CD8-positive, alpha-beta memory T cell (primary cell): ENCODE measurements around the gene CAND2. TPM values are rescaled to one million over a fixed set of nuclear protein-coding genes. Genes with fewer than 3 reads are reported as not detected.
A peak's percentile ranks its signal among the peaks of the same experiment; 100 is the strongest.
"Not testable (repeated sequence)": the region's sequence is repeated elsewhere in the genome, so short reads cannot be mapped to it uniquely, and the experiment has no call there.

Experiments
- CTCF ChIA-PET: fragments of 350-600 bp; sonication (Branson Sonifier 250); formaldehyde crosslinking; loops from one replicate; lab custom pipeline; 2021; ENCODE audit warnings: antibody characterized with exemption; lab: Charles Lee
- POLR2A ChIA-PET: fragments of 350-600 bp; sonication (Branson Sonifier 250); formaldehyde crosslinking; loops from one replicate; lab custom pipeline; 2021; ENCODE audit warnings: antibody characterized with exemption; lab: Charles Lee
- DNase-seq, 5 donors: peaks; one replicate each; pipeline versions ENCODE4 v3.0.0 to v3.0.0-alpha.2; 2020 to 2022; ENCODE audit warnings: mixed read lengths in 1 of 5
- H3K27ac ChIP-seq: one replicate; pipeline ENCODE4 v1.7.0; 2013; ENCODE audit warnings: low read depth, mild to moderate bottlenecking, low read length, moderate library complexity
- H3K27me3 ChIP-seq: 2 replicates; pipeline ENCODE4 v1.7.0; 2013; ENCODE audit warnings: low read length, mild to moderate bottlenecking; ENCODE audit not compliant: insufficient read depth, poor library complexity, severe bottlenecking
- H3K36me3 ChIP-seq: 2 replicates; pipeline ENCODE4 v1.7.0; 2013; ENCODE audit warnings: mild to moderate bottlenecking, low read length, moderate library complexity; ENCODE audit not compliant: insufficient read depth
- H3K4me1 ChIP-seq: 2 replicates; pipeline ENCODE4 v1.7.0; 2013; ENCODE audit warnings: mild to moderate bottlenecking, low read length, moderate library complexity; ENCODE audit not compliant: insufficient read depth
- H3K4me3 ChIP-seq: 2 replicates; pipeline ENCODE4 v1.7.0; 2013; ENCODE audit warnings: mild to moderate bottlenecking, low read length
- H3K9me3 ChIP-seq: 2 replicates; pipeline ENCODE4 v1.7.0; 2013; ENCODE audit warnings: mild to moderate bottlenecking, low read length
- H3K27ac Mint-ChIP-seq, 8 donors: one replicate each; pipeline ENCODE4 v1.8.0; 2020 to 2021; ENCODE audit warnings: mixed read lengths in 8 of 8, mild to moderate bottlenecking in 6 of 8, inconsistent platforms in 3 of 8, moderate library complexity in 3 of 8
- H3K27me3 Mint-ChIP-seq, 2 donors: one replicate each; pipeline ENCODE4 v1.8.0; 2020 to 2021; ENCODE audit warnings: mixed read lengths in 2 of 2, mild to moderate bottlenecking in 1 of 2, moderate library complexity in 1 of 2
- H3K36me3 Mint-ChIP-seq, 3 donors: one replicate each; pipeline ENCODE4 v1.8.0; 2020 to 2021; ENCODE audit warnings: mixed read lengths in 3 of 3, inconsistent platforms in 1 of 3, mild to moderate bottlenecking in 1 of 3
- H3K4me1 Mint-ChIP-seq, 3 donors: one replicate each; pipeline ENCODE4 v1.8.0; 2020 to 2021; ENCODE audit warnings: mixed read lengths in 3 of 3, inconsistent platforms in 1 of 3, mild to moderate bottlenecking in 1 of 3
- H3K4me3 Mint-ChIP-seq, 7 donors: one replicate each; pipeline ENCODE4 v1.8.0; 2020 to 2021; ENCODE audit warnings: mixed read lengths in 7 of 7, mild to moderate bottlenecking in 6 of 7, moderate library complexity in 4 of 7, inconsistent platforms in 2 of 7
- H3K9me3 Mint-ChIP-seq, 5 donors: one replicate each; pipeline ENCODE4 v1.8.0; 2020 to 2022; ENCODE audit warnings: mixed read lengths in 5 of 5, mild to moderate bottlenecking in 3 of 5, moderate library complexity in 2 of 5, inconsistent platforms in 1 of 5
- polyA plus RNA-seq: library from polyadenylated mRNA; unstranded; fragments of 300-500 nt; fragmentation: Illumina TruSeq; gene quantifications from one replicate; pipeline ENCODE4 v1.2.3, GENCODE V29; 2021
- total RNA-seq, 2 experiments: library from RNA; stranded (reverse); gene quantifications; one replicate each; pipeline ENCODE4 v1.2.3, GENCODE V29; 2021

Gene CAND2
- total and polyA plus RNA-seq, 3 experiments from 2014 or later = 1.0 to 2.1 (median 1.1) TPM

GRCh38 chr3:12869035-12869621 is 72.6 kb downstream of the CAND2 start:
- CTCF ChIA-PET = interaction anchor here (1.1 to 3.8 kb wide), 5 partner anchors 9 to 59 kb away, joined by 3 to 23 read pairs (median 5); no protein-coding TSS in a partner anchor
- no peaks in the 10 kb centered on the region for H3K36me3 ChIP-seq
- H3K9me3 Mint-ChIP-seq = peaks cover 0 to 6% (median 5%) of the 10 kb centered on the region in 5 donors
- peaks cover 17 to 30% (median 20%) of the 10 kb centered on the region in 3 donors for H3K4me1 Mint-ChIP-seq
- no peak overlapping the region for H3K27ac Mint-ChIP-seq
- peak in 2 of 5 donors; percentile 36 to 56 for DNase-seq
- peaks cover 0 to 5% (median 0%) of the 10 kb centered on the region in 3 donors for H3K36me3 Mint-ChIP-seq
- peak overlapping the region; percentile 31 for H3K27ac ChIP-seq
- H3K9me3 ChIP-seq = no peaks in the 10 kb centered on the region
- peaks cover 4% of the 10 kb centered on the region for H3K4me1 ChIP-seq
- H3K4me3 ChIP-seq = peak overlapping the region; percentile 75
- H3K4me3 Mint-ChIP-seq = peak overlapping the region in 2 of 7 donors; percentile 32 to 91
- POLR2A ChIA-PET = no interaction called here
- H3K27me3 Mint-ChIP-seq = peaks cover 11 to 18% of the 10 kb centered on the region in 2 donors
- no peaks in the 10 kb centered on the region for H3K27me3 ChIP-seq

GRCh38 chr3:12870942-12871341 is 74.5 kb downstream of the CAND2 start:
- peak overlapping the region; percentile 38 to 76 (median 49) for H3K4me3 Mint-ChIP-seq
- ChIA-PET POLR2A (interaction anchor here (0.6 kb wide), 1 partner anchor 54 kb away, joined by 3 read pairs; no protein-coding TSS in a partner anchor), CTCF (interaction anchor here (1.0 to 1.7 kb wide), 2 partner anchors 21 to 29 kb away, joined by 4 to 6 read pairs; partner anchors contain the start of gene RPL32)
- no peaks in the 10 kb centered on the region for H3K9me3 ChIP-seq
- H3K4me1 ChIP-seq = peaks cover 4% of the 10 kb centered on the region
- no peaks in the 10 kb centered on the region for H3K36me3 Mint-ChIP-seq
- no peak overlapping the region for H3K27ac ChIP-seq
- no peak overlapping the region for H3K4me3 ChIP-seq
- peaks cover 17 to 30% (median 20%) of the 10 kb centered on the region in 3 donors for H3K4me1 Mint-ChIP-seq
- no peaks in the 10 kb centered on the region for H3K9me3 Mint-ChIP-seq
- H3K27me3 ChIP-seq = no peaks in the 10 kb centered on the region
- H3K27me3 Mint-ChIP-seq = peaks cover 18 to 24% of the 10 kb centered on the region in 2 donors
- no peaks in the 10 kb centered on the region for H3K36me3 ChIP-seq
- DNase-seq = peak in 4 of 5 donors; percentile 23 to 70 (median 29)
- peak overlapping the region; percentile 12 to 96 (median 84) for H3K27ac Mint-ChIP-seq

- Mint-ChIP-seq H3K4me3 (peak overlapping the region in 1 of 7 donors; percentile 57), H3K36me3 (no peaks in the 10 kb centered on the region), H3K9me3 (no peaks in the 10 kb centered on the region), H3K4me1 (peaks cover 17 to 30% (median 20%) of the 10 kb centered on the region in 3 donors), H3K27ac (peak overlapping the region in 4 of 8 donors; percentile 12 to 87 (median 48)), H3K27me3 (peaks cover 18 to 24% of the 10 kb centered on the region in 2 donors)
- peaks cover 4% of the 10 kb centered on the region for H3K4me1 ChIP-seq
- no peak overlapping the region for H3K4me3 ChIP-seq
- ChIA-PET CTCF (interaction anchor here (1.0 to 1.7 kb wide), 2 partner anchors 20 to 30 kb away, joined by 4 to 6 read pairs; partner anchors contain the start of gene RPL32), POLR2A (interaction anchor here (0.6 kb wide), 1 partner anchor 54 kb away, joined by 3 read pairs; no protein-coding TSS in a partner anchor)
- H3K27ac ChIP-seq = no peak overlapping the region
- H3K27me3 ChIP-seq = no peaks in the 10 kb centered on the region
- H3K36me3 ChIP-seq = no peaks in the 10 kb centered on the region
- no peak for DNase-seq
- no peaks in the 10 kb centered on the region for H3K9me3 ChIP-seq
Measured at GRCh38 chr3:12871404-12871983, 75.0 kb downstream of the CAND2 start.

DNA sequence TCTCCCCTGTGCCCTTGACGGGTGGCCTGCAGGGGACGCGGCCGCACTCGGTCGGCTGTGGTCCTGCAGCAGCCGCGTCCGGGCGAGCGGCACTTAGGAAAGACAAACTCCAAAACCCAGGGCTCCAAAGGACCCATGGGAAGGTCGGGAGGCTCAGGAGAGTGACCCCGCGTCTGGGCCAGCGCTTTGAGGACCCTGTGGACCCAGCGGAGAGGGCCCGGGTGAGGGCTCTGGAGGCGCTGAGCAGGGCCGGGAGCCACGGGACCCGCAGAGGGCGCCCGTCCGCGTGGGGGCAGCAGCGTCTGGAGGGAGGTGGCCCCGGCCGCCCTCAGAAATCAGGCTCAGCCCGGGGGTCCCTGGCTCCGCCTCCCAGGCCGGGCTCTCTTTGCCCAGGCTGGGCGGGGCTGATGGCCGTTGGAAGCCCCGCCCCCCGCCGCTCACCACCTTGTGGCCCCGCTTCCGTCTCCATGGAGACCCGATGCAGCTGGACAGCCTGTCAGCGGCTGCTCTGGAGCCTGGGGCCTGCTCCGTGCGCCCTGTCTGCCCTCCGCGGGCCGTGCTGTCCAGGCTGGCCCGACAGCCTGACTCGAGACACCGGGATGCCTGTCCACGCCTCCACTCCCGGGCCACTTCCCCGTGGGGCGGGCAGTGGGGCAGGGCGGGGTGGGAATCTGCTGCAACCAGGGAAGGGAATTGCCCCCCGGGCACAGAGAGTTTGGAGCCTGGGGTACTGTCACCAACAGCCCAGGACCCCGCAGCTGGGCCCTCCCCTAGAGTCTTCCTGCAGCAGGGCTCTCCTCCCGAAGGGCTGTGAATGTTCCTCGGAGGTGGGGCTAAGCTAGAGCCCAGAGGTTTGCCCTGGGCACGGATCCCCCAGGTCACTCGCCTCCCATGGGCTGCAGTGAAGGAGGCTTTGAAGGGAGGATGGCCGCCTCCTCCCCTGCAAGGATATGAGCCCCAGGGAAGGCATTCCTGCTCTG is 79.7 kb downstream of the CAND2 start:
- CTCF ChIA-PET = interaction anchor here (1.0 to 1.9 kb wide), 2 partner anchors 14 to 16 kb away, joined by 3 to 6 read pairs; no protein-coding TSS in a partner anchor

GRCh38 chr3:12877040-12877439 is 80.6 kb downstream of the CAND2 start:
- POLR2A ChIA-PET = no interaction called here
- H3K27ac ChIP-seq = peak overlapping the region; percentile 27
- no peaks in the 10 kb centered on the region for H3K9me3 ChIP-seq
- Mint-ChIP-seq H3K36me3 (no peaks in the 10 kb centered on the region), H3K27ac (no peak overlapping the region), H3K4me3 (no peak overlapping the region), H3K27me3 (peaks cover 10 to 13% of the 10 kb centered on the region in 2 donors), H3K9me3 (no peaks in the 10 kb centered on the region), H3K4me1 (no peaks in the 10 kb centered on the region)
- no peak overlapping the region for H3K4me3 ChIP-seq
- H3K4me1 ChIP-seq = no peaks in the 10 kb centered on the region
- H3K36me3 ChIP-seq = no peaks in the 10 kb centered on the region
- CTCF ChIA-PET = interaction anchor here (1.0 to 1.9 kb wide), 2 partner anchors 13 to 15 kb away, joined by 3 to 6 read pairs; no protein-coding TSS in a partner anchor
- no peaks in the 10 kb centered on the region for H3K27me3 ChIP-seq
- no peak for DNase-seq

More for the DNA sequence above, 79.7 kb downstream of the CAND2 start:
- Mint-ChIP-seq H3K36me3 (no peaks in the 10 kb centered on the region), H3K4me1 (peaks cover 0 to 4% (median 3%) of the 10 kb centered on the region in 3 donors), H3K27ac (no peak overlapping the region), H3K9me3 (no peaks in the 10 kb centered on the region), H3K27me3 (peaks cover 10 to 15% of the 10 kb centered on the region in 2 donors), H3K4me3 (no peak overlapping the region)
- Histone ChIP-seq H3K4me3 (no peak overlapping the region), H3K36me3 (no peaks in the 10 kb centered on the region), H3K27ac (peak overlapping the region; percentile 27), H3K27me3 (no peaks in the 10 kb centered on the region), H3K9me3 (no peaks in the 10 kb centered on the region), H3K4me1 (no peaks in the 10 kb centered on the region)
- peak in 1 of 5 donors; percentile 14 for DNase-seq
- POLR2A ChIA-PET = no interaction called here

DNA sequence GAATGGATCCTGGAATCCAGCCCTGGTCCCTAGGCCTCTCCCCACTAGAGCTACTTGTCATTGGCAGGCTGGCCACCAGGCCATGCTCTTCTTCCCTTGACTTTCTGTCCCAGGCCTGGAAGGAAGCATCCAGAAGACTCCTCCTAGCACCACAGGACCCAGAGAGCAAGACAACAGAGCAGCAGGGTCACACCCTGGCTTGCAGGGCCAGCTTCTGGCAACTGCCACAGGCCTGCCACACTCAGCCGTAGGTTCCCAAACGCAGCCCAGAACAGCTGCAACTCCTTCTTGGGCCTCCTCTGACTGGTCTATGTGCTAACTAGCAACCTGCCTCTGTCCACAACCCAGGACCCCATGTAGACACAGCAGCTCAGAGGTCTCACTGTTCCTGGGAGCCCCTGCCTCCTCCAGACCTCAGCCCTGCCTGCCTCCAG is 81.7 kb downstream of the CAND2 start:
- Mint-ChIP-seq H3K27ac (peak overlapping the region in 1 of 8 donors; percentile 85), H3K4me1 (no peaks in the 10 kb centered on the region)
- CTCF ChIA-PET = interaction anchor here (0.9 to 1.9 kb wide), 2 partner anchors 9 to 14 kb away, joined by 3 to 6 read pairs; no protein-coding TSS in a partner anchor

DNA sequence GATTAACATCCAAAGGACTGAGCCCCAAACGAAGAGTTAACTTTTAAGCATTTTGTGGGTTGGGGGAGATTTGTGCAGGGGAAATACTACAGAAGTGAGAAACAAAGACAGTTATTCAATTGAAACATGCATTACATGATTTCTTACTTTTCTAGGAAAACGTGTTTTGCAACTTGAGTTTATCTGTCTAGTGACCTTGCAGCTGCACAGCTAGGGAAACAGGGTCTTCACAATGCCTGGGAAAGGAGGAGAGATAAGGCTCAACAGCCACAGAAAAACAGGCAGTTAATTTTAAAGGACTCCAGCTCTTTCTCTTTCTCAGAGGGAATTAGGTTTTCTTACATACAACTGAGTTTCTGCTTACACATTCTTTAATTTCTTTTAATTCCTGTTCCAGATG is 82.3 kb downstream of the CAND2 start:
- DNase-seq, H3K4me3 Mint-ChIP-seq, H3K9me3 ChIP-seq, H3K4me1 Mint-ChIP-seq, H3K9me3 Mint-ChIP-seq, H3K27me3 ChIP-seq, H3K27ac ChIP-seq, H3K36me3 Mint-ChIP-seq, H3K4me1 ChIP-seq, H3K27ac Mint-ChIP-seq, H3K4me3 ChIP-seq, CTCF ChIA-PET, H3K36me3 ChIP-seq, POLR2A ChIA-PET: not testable (repeated sequence)
- peaks cover 11 to 12% of the 10 kb centered on the region in 2 donors for H3K27me3 Mint-ChIP-seq

More for the DNA sequence above, 81.7 kb downstream of the CAND2 start:
- POLR2A ChIA-PET = no interaction called here
- H3K27ac ChIP-seq = no peak overlapping the region
- Mint-ChIP-seq H3K9me3 (no peaks in the 10 kb centered on the region), H3K4me3 (no peak overlapping the region), H3K27me3 (peaks cover 11 to 12% of the 10 kb centered on the region in 2 donors), H3K36me3 (no peaks in the 10 kb centered on the region)
- no peak for DNase-seq
- no peaks in the 10 kb centered on the region for H3K36me3 ChIP-seq
- no peak overlapping the region for H3K4me3 ChIP-seq
- H3K9me3 ChIP-seq = no peaks in the 10 kb centered on the region
- H3K4me1 ChIP-seq = no peaks in the 10 kb centered on the region
- H3K27me3 ChIP-seq = no peaks in the 10 kb centered on the region
